Keratinocyte (primary cell): ENCODE data around the gene TCP11L2. TPM values are rescaled to one million over a fixed set of nuclear protein-coding genes. Genes with fewer than 3 reads are reported as not detected.

ENCODE experiments used
- DNase-seq: peaks from one replicate; pipeline ENCODE4 v3.0.0-alpha.2; 2011; ENCODE audit warnings: low read depth, missing footprints, low spot score
- FAIRE-seq: peaks from 2 replicates; lab custom pipeline; 2011; peaks lifted over from hg19 to GRCh38; lab: Jason Lieb, UNC
- H2AFZ ChIP-seq: 2 replicates; pipeline ENCODE4 v1.6.0; 2012; ENCODE audit warnings: low read length, control low read depth, inconsistent platforms; ENCODE audit not compliant: control insufficient read depth
- H3K27ac ChIP-seq: 2 replicates; pipeline ENCODE4 v1.5.1; 2011; ENCODE audit warnings: low read length; ENCODE audit not compliant: control insufficient read depth, insufficient read depth
- H3K27me3 ChIP-seq: 3 replicates; pipeline ENCODE4 v1.6.0; 2011; ENCODE audit warnings: low read length; ENCODE audit not compliant: control insufficient read depth, insufficient read depth; ENCODE audit errors: extremely low read depth
- H3K36me3 ChIP-seq, 2 experiments: 2 replicates in 1 of 2; 3 replicates in 1 of 2; pipeline ENCODE4 v1.5.1; 2011; ENCODE audit warnings: low read length in 2 of 2, mild to moderate bottlenecking in 1 of 2; ENCODE audit not compliant: control insufficient read depth in 2 of 2, insufficient read depth in 2 of 2; ENCODE audit errors: extremely low read depth in 1 of 2
- H3K4me1 ChIP-seq: 3 replicates; pipeline ENCODE4 v1.5.1; 2011; ENCODE audit warnings: low read length; ENCODE audit not compliant: control insufficient read depth, insufficient read depth; ENCODE audit errors: extremely low read depth
- H3K4me2 ChIP-seq: 3 replicates; pipeline ENCODE4 v1.6.0; 2011; ENCODE audit warnings: low read depth, low read length; ENCODE audit not compliant: control insufficient read depth, insufficient read depth; ENCODE audit errors: extremely low read depth
- H3K4me3 ChIP-seq, 3 experiments: fragments of 200-600 bp in 1 of 3; sonication (generic) in 1 of 3; 2 replicates in 2 of 3; 3 replicates in 1 of 3; pipeline ENCODE4 v1.5.1; 2011 to 2016; ENCODE audit warnings: low read length in 3 of 3, mild to moderate bottlenecking in 3 of 3, control low read depth in 2 of 3, inconsistent platforms in 1 of 3, low read depth in 1 of 3, mixed read lengths in 1 of 3, mixed run types in 1 of 3, moderate library complexity in 1 of 3; ENCODE audit not compliant: control insufficient read depth in 2 of 3, insufficient read depth in 2 of 3; ENCODE audit errors: extremely low read depth in 1 of 3
- H3K79me2 ChIP-seq: 2 replicates; pipeline ENCODE4 v1.6.0; 2012; ENCODE audit warnings: low read length; ENCODE audit not compliant: control insufficient read depth, insufficient read depth
- H3K9ac ChIP-seq: 3 replicates; pipeline ENCODE4 v1.6.0; 2011; ENCODE audit warnings: low read length; ENCODE audit not compliant: control insufficient read depth, insufficient read depth; ENCODE audit errors: extremely low read depth
- H3K9me1 ChIP-seq: 3 replicates; pipeline ENCODE4 v1.6.0; 2011; ENCODE audit warnings: low read length; ENCODE audit not compliant: control insufficient read depth, insufficient read depth; ENCODE audit errors: extremely low read depth
- H3K9me3 ChIP-seq: 2 replicates; pipeline ENCODE4 v1.5.1; 2012; ENCODE audit warnings: low read depth, low read length; ENCODE audit not compliant: control insufficient read depth
- H4K20me1 ChIP-seq: 3 replicates; pipeline ENCODE4 v1.6.0; 2011; ENCODE audit warnings: low read length; ENCODE audit not compliant: control insufficient read depth, insufficient read depth; ENCODE audit errors: extremely low read depth
- EZH2 ChIP-seq: IDR thresholded peaks from one replicate; pipeline ENCODE4 v1.6.1; 2012; ENCODE audit warnings: inconsistent platforms, mild to moderate bottlenecking, low read length, moderate library complexity
- dilution Hi-C: fragments of 300-500 bp; cut with MboI; formaldehyde crosslinking; loops from one replicate; pipeline ENCODE4 v1.7.0; 2020; ENCODE audit warnings: low sequenced_read_pairs; ENCODE audit not compliant: extremely low pct_ligation_motif_present
- polyA plus RNA-seq, 5 experiments: library from polyadenylated mRNA; depleted of rRNA in 3 of 5; stranded (reverse) in 3 of 5; stranded (forward) in 1 of 5; unstranded in 1 of 5; fragments of >200 nt; gene quantifications; 1 replicate in 1 of 5; 2 replicates in 3 of 5; 3 replicates in 1 of 5; pipeline versions ENCODE4 v1.2.1 to v1.2.3, GENCODE V29; 2011 to 2012; ENCODE audit warnings: missing spikeins in 2 of 5, low read depth in 1 of 5, low replicate concordance in 1 of 5
- TF ChIP-seq, protein P1 (sequence below), 3 experiments: IDR thresholded peaks in 1 of 3; conservative IDR thresholded peaks in 1 of 3; optimal IDR thresholded peaks in 1 of 3; 2 replicates in 2 of 3; 3 replicates in 1 of 3; pipeline versions ENCODE3 to v1.5.1; 2011; ENCODE audit warnings: low read length in 3 of 3, mild to moderate bottlenecking in 3 of 3, moderate library complexity in 2 of 3, control low read depth in 1 of 3, inconsistent platforms in 1 of 3; ENCODE audit not compliant: insufficient read depth in 2 of 3; ENCODE audit errors: extremely low read depth in 1 of 3

TCP11L2 gene
- polyA plus RNA-seq, 1 donor (not counting 4 experiments of a cell fraction or from before 2014, with no cell fraction given) = 6.1 TPM

GRCh38 chr12:106315523-106315922 lies 13.0 kb downstream of the TCP11L2 start:
- DNase-seq (no peak), FAIRE-seq (no peak)
- Histone ChIP-seq H3K9me3 (no peaks in the 10 kb centered on the region), H3K27ac (no peak overlapping the region), H4K20me1 (no peaks in the 10 kb centered on the region), H3K36me3 (peaks cover 0 to 5% of the 10 kb centered on the region in 2 experiments), H2AFZ (no peak overlapping the region), H3K4me3 (no peak overlapping the region), H3K9me1 (no peaks in the 10 kb centered on the region), H3K4me1 (peaks cover 8% of the 10 kb centered on the region), H3K79me2 (no peaks in the 10 kb centered on the region), H3K4me2 (no peak overlapping the region), H3K27me3 (no peaks in the 10 kb centered on the region), H3K9ac (no peak overlapping the region)
- TF ChIP-seq, protein P1, sequence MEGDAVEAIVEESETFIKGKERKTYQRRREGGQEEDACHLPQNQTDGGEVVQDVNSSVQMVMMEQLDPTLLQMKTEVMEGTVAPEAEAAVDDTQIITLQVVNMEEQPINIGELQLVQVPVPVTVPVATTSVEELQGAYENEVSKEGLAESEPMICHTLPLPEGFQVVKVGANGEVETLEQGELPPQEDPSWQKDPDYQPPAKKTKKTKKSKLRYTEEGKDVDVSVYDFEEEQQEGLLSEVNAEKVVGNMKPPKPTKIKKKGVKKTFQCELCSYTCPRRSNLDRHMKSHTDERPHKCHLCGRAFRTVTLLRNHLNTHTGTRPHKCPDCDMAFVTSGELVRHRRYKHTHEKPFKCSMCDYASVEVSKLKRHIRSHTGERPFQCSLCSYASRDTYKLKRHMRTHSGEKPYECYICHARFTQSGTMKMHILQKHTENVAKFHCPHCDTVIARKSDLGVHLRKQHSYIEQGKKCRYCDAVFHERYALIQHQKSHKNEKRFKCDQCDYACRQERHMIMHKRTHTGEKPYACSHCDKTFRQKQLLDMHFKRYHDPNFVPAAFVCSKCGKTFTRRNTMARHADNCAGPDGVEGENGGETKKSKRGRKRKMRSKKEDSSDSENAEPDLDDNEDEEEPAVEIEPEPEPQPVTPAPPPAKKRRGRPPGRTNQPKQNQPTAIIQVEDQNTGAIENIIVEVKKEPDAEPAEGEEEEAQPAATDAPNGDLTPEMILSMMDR (optimal IDR thresholded peaks at IDR 0.05 in 1 of 3, IDR thresholded peaks at IDR 0.05 in 1 of 3, conservative IDR thresholded peaks at IDR 0.05 in 1 of 3; ENCODE audit: extremely low read depth in 1 of 3, insufficient read depth in 2 of 3, low read length in 3 of 3) = no peak
- no peak for TF ChIP-seq EZH2
- dilution Hi-C loops = no loop called here

DNA sequence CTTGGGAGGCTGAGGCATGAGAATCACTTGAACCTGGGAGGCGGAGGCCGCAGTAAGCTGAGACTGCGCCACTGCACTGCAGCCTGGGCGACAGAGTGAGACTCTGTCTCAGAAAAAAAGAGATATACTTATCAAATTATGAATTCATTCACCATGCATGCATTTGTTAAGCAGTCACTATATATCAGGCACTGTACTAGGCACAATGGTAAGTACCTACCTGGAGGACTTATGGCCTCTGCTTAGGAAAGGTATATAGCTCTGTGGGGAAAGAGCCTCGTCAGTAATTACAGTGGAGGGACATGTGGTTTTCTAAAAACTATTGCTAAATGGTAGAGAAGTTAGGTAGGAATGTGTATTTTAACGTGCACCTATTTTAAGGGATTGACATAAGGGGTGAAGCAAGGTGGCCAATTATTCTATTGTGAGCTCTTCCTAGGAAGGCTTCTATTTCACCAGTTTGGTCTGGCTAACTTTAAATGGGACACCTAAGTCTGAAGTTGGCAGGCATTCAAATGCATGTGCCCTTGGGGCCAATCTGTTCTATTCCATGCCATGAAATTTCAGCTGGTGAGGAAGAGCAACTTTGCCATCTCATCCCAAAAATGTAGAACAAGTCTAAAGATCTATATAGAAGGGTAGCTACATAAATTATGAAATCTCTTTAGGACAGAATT lies 15.0 kb downstream of the TCP11L2 start:
- Histone ChIP-seq H2AFZ (no peak overlapping the region), H3K4me1 (peaks cover 7% of the 10 kb centered on the region), H3K27me3 (no peaks in the 10 kb centered on the region), H3K9ac (no peak overlapping the region), H3K9me1 (no peaks in the 10 kb centered on the region), H3K36me3 (peaks cover 0 to 12% of the 10 kb centered on the region in 2 experiments), H4K20me1 (no peaks in the 10 kb centered on the region), H3K4me3 (no peak overlapping the region), H3K79me2 (no peaks in the 10 kb centered on the region), H3K4me2 (no peak overlapping the region), H3K9me3 (no peaks in the 10 kb centered on the region), H3K27ac (no peak overlapping the region)
- dilution Hi-C loops = no loop called here
- FAIRE-seq (peak; percentile 70), DNase-seq (no peak)
- TF ChIP-seq, protein P1 (optimal IDR thresholded peaks at IDR 0.05 in 1 of 3, IDR thresholded peaks at IDR 0.05 in 1 of 3, conservative IDR thresholded peaks at IDR 0.05 in 1 of 3; ENCODE audit: extremely low read depth in 1 of 3, insufficient read depth in 2 of 3, low read length in 3 of 3) = no peak
- TF ChIP-seq EZH2 = no peak
